SK-N-DZ (cell line): ENCODE results near the gene SCAMP5. TPM values are rescaled to one million over a fixed set of nuclear protein-coding genes. Genes with fewer than 3 reads are reported as not detected.

Source experiments
- DNase-seq: peaks from one replicate; pipeline ENCODE4 v3.0.0-alpha.2; 2015; ENCODE audit warnings: low spot score
- polyA plus RNA-seq, 2 experiments: library from polyadenylated mRNA; depleted of rRNA; stranded (reverse); fragments of >200 nt; gene quantifications; 2 replicates each; pipeline ENCODE4 v1.2.3, GENCODE V29; 2014

Gene SCAMP5
- 49.6 and 50.5 TPM in 2 replicates for polyA plus RNA-seq (2014; cell fraction: cytosol; rRNA removed)
- polyA plus RNA-seq (2014; cell fraction: nucleus; rRNA removed), result 80.5 and 89.5 TPM in 2 replicates

GRCh38 chr15:74995182-74995778 lies at the start of gene SCAMP5:
TSS of gene SCAMP5 (plus strand) at chr15:74995563. CDS start at chr15:75011840, 16,277 bp downstream.
- peak; percentile 98 for DNase-seq

GRCh38 chr15:74950078-74950908 lies 45.1 kb upstream of the SCAMP5 start:
- DNase-seq, result peak; percentile 87

DNA sequence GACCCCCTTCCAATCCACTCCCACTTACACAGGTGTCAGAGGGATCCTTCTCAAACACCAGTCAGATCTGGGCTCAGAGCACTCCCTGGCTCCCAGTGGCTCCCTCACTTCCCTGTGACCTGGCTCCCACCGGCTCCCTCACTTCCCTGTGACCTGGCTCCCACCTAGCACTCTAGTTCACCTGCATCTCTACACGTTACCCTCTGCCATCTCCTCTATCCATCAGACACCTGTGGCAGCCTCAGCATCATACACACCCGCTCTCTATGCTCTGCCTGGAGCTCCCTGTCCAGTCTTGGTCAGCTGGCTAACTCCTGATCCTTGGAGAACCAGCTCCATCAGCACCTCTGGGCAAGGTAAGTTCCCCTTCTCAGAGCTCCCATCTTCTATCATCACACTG lies 44.4 kb upstream of the SCAMP5 start:
- no peak for DNase-seq

DNA sequence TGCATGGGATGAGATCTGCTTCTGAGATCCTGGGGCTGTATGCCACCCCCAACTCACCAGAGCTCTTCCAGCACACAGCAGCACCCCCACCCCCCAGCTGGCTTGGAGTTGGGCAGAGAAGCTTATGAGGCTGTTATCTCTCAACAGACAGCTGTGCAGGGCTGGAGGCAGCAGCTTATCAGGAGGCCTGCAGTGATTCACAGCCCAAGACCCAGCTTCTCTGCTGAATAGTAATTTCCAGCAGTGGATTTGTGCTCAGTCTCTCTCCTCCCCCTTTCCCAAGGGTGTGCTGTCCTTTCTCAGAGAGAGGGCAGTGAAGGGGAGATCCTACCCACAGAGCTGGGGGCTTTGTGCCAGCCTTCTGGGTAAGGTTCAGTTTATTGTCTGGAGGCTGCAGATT lies 40.8 kb upstream of the SCAMP5 start:
- peak; percentile 76 for DNase-seq

DNA sequence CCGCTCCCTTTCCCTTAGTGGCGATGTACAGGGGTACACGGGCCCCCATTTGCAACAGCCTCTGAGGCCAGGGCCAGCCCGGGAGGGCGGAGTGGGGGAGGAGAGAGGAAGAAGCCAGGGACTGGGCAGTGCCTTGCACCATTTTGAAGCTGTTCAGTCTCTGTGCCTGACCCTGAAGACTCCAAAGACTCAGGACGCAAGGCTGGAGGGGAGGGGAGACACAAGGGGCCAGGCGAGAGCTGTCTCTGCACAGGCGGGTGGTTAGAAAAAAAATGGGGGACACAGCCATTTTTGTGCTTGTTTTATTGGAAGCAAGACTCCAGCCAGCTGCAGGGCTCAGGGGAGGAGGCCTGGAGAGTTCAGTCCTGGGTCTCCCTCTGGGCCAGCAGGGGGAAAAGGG lies 40.3 kb upstream of the SCAMP5 start:
- DNase-seq, result no peak

DNA sequence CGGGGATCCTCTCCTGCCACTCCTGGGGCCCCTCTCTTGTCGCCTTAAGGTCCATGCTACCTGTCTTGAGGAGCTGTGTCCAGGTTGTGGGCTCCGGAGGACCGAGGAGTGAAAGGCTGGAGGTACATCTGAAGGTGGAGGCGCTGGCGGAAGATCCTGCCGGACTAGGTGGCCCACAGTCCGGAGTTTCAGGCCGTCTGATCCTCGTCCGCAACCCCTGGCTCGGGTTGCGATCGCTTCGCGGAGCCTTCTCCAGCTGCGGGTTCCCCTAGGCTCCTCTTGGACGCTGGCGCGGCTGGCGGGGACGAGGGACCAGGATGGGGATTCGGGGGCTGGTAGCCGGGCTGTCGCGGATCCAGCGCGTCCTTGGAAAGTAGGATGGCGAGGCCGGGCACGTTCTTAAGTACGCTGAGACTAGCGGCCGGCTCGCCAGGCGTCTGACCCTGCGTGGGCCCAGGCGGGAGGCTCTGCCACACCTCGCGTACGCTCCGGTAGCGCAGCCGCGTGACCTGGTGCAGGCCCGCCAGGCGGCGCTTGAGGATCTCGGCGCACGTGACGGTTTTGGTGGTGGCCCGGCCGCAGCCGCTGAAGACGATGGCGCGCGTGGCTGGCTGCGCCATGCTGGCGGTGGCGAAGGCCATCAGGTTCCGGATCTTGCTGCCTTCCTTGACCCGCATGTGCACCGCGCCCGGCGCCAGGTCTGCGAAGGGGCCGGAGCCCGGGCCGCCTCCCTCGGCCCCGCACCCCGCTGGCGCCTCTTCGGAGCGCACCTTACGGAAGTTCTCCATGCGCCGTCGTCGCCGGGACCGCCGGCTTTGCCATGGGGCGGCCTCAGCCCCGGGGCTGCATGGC lies 39.3 kb upstream of the SCAMP5 start:
- peak; percentile 70 for DNase-seq

GRCh38 chr15:74956648-74957475 lies 38.5 kb upstream of the SCAMP5 start, which contains the start of gene RPP25:
TSS of gene RPP25 (minus strand) at chr15:74956772. CDS start at chr15:74956583, 189 bp downstream.
- peak; percentile 80 for DNase-seq

GRCh38 chr15:74957476-74958035 lies 37.8 kb upstream of the SCAMP5 start:
- DNase-seq, result no peak

- DNase-seq, result no peak
Measured at GRCh38 chr15:74958320-74958907, 36.9 kb upstream of the SCAMP5 start.

DNA sequence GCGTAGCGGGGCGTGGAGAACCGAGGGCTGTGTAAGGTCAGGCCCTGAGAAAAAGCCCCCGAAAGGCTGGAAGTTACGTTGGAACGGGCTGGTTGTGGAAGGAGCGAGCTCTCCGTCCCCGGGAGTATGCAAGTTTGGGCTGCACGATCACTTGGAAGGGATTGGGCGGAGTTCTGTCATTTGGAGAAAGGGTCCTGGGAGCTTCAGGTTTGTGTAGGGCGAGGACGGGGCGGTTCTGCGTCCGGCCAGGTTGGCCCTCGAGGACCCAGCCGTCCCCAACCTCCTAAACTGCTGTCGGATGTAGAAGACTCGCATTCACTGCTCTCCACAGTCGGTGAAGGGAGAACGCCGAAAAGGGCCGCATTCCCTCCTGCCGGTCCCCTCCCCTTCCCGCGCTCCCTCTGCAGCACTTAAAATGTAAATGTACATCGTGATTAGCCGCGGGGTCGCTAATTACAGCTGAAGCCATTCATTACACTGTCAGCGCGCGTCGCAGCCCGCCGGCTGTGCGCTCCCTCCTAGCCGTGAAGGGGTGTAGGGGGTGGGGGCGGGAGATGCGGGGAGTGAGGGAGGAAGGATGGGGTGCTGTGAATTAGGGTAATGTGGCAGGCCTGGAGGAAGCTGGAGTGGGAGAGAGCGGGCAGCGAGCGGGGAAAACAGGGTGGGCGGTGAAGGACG lies 36.3 kb upstream of the SCAMP5 start:
- DNase-seq, result no peak

- DNase-seq, result no peak
Measured at GRCh38 chr15:74959586-74959939, 35.8 kb upstream of the SCAMP5 start.

- no peak for DNase-seq
Measured at GRCh38 chr15:74960286-74960685, 35.1 kb upstream of the SCAMP5 start.

GRCh38 chr15:74960995-74961588 lies 34.3 kb upstream of the SCAMP5 start:
- DNase-seq, result no peak

DNA sequence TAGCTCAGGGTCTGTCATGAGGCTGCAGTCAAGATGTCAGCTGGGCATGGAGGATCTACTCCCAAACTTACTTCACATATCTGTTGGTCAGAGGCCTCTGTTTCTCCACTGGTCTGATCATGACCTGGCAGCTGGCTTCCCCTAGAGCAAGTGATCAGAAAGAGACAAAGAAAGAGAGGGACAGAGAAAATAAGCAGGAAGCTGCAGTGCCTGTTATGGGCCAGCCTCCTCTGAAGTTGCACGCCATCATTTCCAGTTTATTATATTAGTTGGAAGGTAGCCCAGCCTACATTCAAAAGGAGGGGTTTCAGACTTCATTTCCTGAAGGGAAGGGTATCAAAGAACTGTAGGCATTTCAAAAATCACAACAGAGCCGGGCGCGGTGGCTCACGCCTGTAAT lies 33.7 kb upstream of the SCAMP5 start:
- DNase-seq, result no peak

DNA sequence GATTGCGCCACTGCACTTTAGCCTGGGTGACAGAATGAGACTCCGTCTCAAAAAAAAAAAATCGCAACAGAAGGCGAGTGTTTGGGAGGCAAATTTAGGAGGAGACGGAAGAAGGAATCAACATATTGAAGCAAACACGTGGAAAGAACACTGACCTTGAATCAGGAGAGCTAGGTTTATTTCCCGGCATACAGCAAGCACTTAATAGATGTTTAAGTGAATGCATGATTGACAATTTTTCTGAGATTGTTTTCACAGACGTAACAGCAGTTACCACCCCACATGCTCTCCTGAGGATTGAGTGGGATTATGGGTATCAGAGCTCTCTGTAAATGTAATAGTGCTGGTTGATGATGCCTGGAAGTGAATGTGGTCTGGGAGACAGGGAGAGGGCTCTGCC lies 33.1 kb upstream of the SCAMP5 start:
- DNase-seq, result no peak

- peak; percentile 70 for DNase-seq
Measured at GRCh38 chr15:74962671-74963070, 32.7 kb upstream of the SCAMP5 start.

- no peak for DNase-seq
Measured at GRCh38 chr15:74963213-74963612, 32.1 kb upstream of the SCAMP5 start.

DNA sequence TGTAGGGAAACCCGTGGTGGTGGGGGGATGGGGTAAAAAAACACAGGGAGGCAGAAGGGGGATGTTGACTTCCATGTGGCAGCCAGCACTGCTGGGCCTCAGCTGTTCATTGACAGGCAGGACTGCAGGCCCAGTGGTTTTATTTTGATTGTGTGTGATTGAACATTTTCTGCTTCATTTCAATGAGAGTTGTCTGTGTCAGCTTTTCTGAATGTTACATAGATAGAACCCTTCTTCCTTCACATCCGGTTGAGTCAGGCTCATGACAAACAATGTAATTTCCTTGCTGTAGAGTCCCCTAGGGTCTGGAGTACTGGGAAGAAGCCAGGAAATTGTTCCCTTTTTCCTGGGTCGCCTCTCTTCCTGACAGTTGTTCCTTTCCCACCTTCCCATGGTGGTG lies 30.6 kb upstream of the SCAMP5 start:
- DNase-seq, result no peak

DNA sequence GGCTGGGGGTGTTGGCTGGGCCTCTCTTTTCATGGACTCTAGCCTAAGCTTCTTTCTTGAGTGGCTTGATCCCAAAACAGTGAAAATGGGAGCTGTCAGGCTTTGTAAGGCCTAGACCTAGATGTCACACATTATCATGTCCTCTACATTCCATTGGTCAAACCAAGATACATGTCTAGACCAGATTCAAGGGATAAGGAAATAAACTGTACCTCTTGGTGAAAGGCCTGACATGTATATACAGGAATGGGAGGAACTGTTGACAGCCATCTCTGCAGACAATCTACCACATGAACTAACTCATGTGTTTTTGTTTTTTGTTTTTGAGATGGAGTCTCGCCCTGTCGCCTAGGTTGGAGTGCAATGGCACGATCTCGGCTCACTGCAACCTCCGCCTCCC lies 27.7 kb upstream of the SCAMP5 start:
- no peak for DNase-seq
